SK-N-SH (cell line): ENCODE results near the gene TMEM171.

Experiments used
- CTCF ChIP-seq: fragments of 200-600 bp; sonication (generic); IDR thresholded peaks from 2 replicates; pipeline ENCODE4 v1.6.1; 2017; ENCODE audit warnings: antibody characterized with exemption, mild to moderate bottlenecking, moderate library complexity
- GABPA ChIP-seq: IDR thresholded peaks from 2 replicates; pipeline ENCODE4 v1.4.0; 2012; ENCODE audit warnings: low read depth, mild to moderate bottlenecking
- NRF1 ChIP-seq: IDR thresholded peaks from 2 replicates; pipeline ENCODE4 v1.6.1; 2012; ENCODE audit warnings: low read depth, mild to moderate bottlenecking, low read length
- RXRA ChIP-seq: IDR thresholded peaks from 2 replicates; pipeline ENCODE4 v1.4.0; 2012; ENCODE audit warnings: low read depth, mild to moderate bottlenecking, borderline replicate concordance
- TCF12 ChIP-seq: IDR thresholded peaks from 2 replicates; pipeline ENCODE4 v1.4.0; 2012

GRCh38 chr5:73116506-73116905 lies 3.9 kb upstream of the TMEM171 start:
- no peak for TF ChIP-seq GABPA
- TF ChIP-seq TCF12: no peak
- TF ChIP-seq CTCF: no peak
- TF ChIP-seq RXRA: no peak
- TF ChIP-seq NRF1: no peak
